Measurements from ENCODE around the gene SH3TC1. TPM values are rescaled to one million over a fixed set of nuclear protein-coding genes. Genes with fewer than 3 reads are reported as not detected.

Gene SH3TC1
- total and polyA plus RNA-seq, 2 of the 8 experiments (the other 6 are each of a cell fraction or from before 2014, with no cell fraction given), result 0.15 TPM; not detected in 1

DNA sequence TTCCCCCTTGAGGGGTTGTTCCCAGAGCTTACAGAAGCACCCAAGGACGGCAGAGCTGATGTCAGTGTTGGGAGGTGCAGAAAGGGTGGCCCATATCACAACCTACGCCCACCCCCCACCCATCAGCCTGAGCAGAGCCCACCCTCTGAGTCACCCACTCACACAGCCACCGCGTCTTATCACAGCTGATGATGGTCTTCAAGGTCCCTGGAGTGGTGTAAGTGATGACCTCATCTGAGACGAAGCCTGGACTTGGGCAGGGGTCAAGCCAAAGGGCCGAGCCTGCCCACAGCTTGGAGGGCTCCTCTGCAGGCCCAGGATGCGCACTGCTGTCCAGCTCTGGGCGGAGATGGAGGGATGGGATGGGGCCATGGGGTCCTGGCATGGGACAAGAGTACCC is 67.4 kb downstream of the SH3TC1 start (continued):
- TF ChIP-seq RNF2 (IDR thresholded peaks at IDR 0.05; ENCODE audit: borderline replicate concordance, low read depth, low read length, missing control alignments, poor library complexity, severe bottlenecking) (no peak), HDAC6 (IDR thresholded peaks at IDR 0.05; ENCODE audit: low read depth, low read length) (no peak), RFX5 (IDR thresholded peaks at IDR 0.05; ENCODE audit: borderline replicate concordance, low read depth, low read length) (no peak), RXRA (IDR thresholded peaks at IDR 0.05; ENCODE audit: insufficient read depth, low read depth, low read length) (no peak)
- TF ChIP-seq, protein P1, sequence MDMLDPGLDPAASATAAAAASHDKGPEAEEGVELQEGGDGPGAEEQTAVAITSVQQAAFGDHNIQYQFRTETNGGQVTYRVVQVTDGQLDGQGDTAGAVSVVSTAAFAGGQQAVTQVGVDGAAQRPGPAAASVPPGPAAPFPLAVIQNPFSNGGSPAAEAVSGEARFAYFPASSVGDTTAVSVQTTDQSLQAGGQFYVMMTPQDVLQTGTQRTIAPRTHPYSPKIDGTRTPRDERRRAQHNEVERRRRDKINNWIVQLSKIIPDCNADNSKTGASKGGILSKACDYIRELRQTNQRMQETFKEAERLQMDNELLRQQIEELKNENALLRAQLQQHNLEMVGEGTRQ (IDR thresholded peaks at IDR 0.05; ENCODE audit: low read length), result no peak
